ENCODE results near the gene PTGFRN.
"Not testable (repeated sequence)": the region's sequence is repeated elsewhere in the genome, so short reads cannot be mapped to it uniquely, and the experiment has no call there.

Gene PTGFRN

GRCh38 chr1:116971965-116972673 is 62.4 kb downstream of the PTGFRN start:
- DNase-seq (ENCODE audit: low read depth, low spot score) = no peak
- H3K9ac ChIP-seq (ENCODE audit: insufficient read length) = no peak overlapping the region
- H3K36me3 ChIP-seq (ENCODE audit: insufficient read depth, low read length) = peaks cover 31% of the 10 kb centered on the region
- no peak overlapping the region for H3K4me3 ChIP-seq
- no peak for TF ChIP-seq POLR2AphosphoS5 (IDR thresholded peaks at IDR 0.05; ENCODE audit: borderline replicate concordance, low read depth, low read length)
- no peak for TF ChIP-seq EZH2 (IDR thresholded peaks at IDR 0.05)
- no peak for TF ChIP-seq FOXP2 (optimal IDR thresholded peaks at IDR 0.05; ENCODE audit: control extremely low read depth, extremely low read length, insufficient read depth)
- H3K9me3 ChIP-seq (ENCODE audit: low read depth, low read length) = 0 out of 2 replicates have a peak, but pooled peaks cover 3% of the 10 kb centered on the region
- H3K27ac ChIP-seq = no peak overlapping the region

DNA sequence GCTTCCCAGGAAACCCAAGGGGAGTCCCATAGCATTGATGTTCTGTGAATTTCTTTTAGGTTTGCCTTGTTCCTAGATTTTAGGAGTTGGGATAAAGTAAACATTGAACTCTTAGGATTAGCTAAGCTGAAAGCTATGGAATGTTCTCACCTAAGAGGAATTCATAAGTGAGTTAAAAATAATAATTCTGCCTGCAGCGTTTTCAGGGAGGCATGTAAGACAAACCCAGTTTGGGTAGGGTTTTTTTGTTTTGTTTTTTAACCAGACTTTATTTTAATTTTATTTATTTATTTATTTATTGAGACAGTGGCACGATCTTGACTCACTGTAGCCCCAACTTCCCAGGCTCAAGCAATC is 62.9 kb downstream of the PTGFRN start:
- no peak for TF ChIP-seq FOXP2 (optimal IDR thresholded peaks at IDR 0.05; ENCODE audit: control extremely low read depth, extremely low read length, insufficient read depth)
- no peak for TF ChIP-seq EZH2 (IDR thresholded peaks at IDR 0.05)
- no peak for TF ChIP-seq POLR2AphosphoS5 (IDR thresholded peaks at IDR 0.05; ENCODE audit: borderline replicate concordance, low read depth, low read length)
- no peak overlapping the region for H3K4me3 ChIP-seq
- H3K36me3 ChIP-seq (ENCODE audit: insufficient read depth, low read length) = peaks cover 25% of the 10 kb centered on the region
- DNase-seq (ENCODE audit: low read depth, low spot score) = no peak
- H3K9me3 ChIP-seq (ENCODE audit: low read depth, low read length) = 0 out of 2 replicates have a peak, but pooled peaks cover 3% of the 10 kb centered on the region
- no peak overlapping the region for H3K27ac ChIP-seq
- H3K9ac ChIP-seq (ENCODE audit: insufficient read length) = no peak overlapping the region

- not testable (repeated sequence) for H3K9me3 ChIP-seq (ENCODE audit: low read depth, low read length); DNase-seq (ENCODE audit: low read depth, low spot score); H3K36me3 ChIP-seq (ENCODE audit: insufficient read depth, low read length); H3K9ac ChIP-seq (ENCODE audit: insufficient read length); H3K4me3 ChIP-seq; H3K27ac ChIP-seq
These were observed 70.6 kb downstream of the PTGFRN start for GRCh38 chr1:116980309-116980708.

DNA sequence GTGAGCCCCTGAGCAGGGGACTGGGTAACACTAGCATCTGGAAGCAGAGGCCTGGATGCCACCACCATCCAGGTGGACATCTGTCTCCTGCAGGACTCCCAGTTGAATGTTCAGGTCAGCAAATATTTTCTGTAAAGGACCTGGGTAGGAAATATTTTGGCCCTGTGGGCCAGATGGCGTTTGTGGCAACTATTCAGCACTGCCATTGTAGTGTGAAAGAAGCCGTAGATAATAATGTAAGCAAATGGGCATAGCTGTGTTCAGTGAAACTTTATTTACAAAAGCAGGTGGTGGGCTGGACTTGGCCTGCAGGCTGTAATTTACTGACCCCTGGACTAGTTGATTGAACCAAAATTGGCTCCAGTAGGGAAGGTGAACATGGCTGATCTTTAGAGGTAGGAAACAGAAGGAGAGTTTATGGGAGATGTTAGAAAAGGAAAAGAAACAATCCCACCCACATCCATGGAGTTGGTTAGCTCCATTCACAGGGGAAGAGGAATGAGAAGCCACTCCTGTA is 71.9 kb downstream of the PTGFRN start:
- DNase-seq (ENCODE audit: low read depth, low spot score) = no peak
- Histone ChIP-seq H3K36me3 (ENCODE audit: insufficient read depth, low read length) (peaks cover 5% of the 10 kb centered on the region; the same call in 1 of the 2 replicates), H3K4me3 (no peak overlapping the region), H3K27ac (no peak overlapping the region), H3K9me3 (ENCODE audit: low read depth, low read length) (no peaks in the 10 kb centered on the region), H3K9ac (ENCODE audit: insufficient read length) (no peak overlapping the region)
- TF ChIP-seq EZH2 (IDR thresholded peaks at IDR 0.05) (no peak), FOXP2 (optimal IDR thresholded peaks at IDR 0.05; ENCODE audit: control extremely low read depth, extremely low read length, insufficient read depth) (no peak), POLR2AphosphoS5 (IDR thresholded peaks at IDR 0.05; ENCODE audit: borderline replicate concordance, low read depth, low read length) (no peak)

DNA sequence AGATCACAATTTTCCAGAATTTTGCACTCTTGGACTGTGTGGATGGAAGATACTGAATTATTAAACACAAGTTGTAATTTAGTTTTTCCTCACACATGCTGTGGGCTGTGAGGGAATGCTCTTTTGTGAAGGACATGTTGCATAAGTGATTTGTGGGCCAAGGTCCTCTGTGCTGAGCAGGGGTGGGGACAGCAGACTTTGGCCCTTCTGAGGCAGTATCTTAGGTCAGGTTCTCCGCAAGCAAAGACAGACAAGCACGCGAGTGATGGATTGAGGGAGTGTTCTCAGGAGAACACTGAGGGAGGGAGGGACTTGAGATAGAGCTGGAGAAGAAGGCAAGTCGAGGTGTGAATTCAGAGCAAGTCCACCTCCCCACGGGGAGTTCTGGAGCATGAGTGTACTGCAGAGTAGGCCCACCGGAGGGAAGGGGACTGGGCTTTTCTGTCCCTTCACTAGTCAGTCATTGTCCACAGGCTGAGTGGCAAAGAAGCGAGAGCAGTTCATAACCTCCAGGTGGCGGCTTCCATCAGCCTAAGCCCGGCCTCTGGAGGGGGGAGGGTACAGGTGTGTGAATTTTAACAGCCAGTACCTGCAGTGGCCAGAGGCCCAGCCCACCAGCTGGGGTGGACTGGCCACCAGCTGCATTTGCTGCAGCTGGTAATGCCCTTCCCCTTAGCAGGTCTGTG is 72.7 kb downstream of the PTGFRN start:
- Histone ChIP-seq H3K4me3 (no peak overlapping the region), H3K9me3 (ENCODE audit: low read depth, low read length) (no peaks in the 10 kb centered on the region), H3K9ac (ENCODE audit: insufficient read length) (no peak overlapping the region), H3K27ac (no peak overlapping the region), H3K36me3 (ENCODE audit: insufficient read depth, low read length) (peaks cover 5% of the 10 kb centered on the region; the same call in 1 of the 2 replicates)
- no peak for DNase-seq (ENCODE audit: low read depth, low spot score)
- TF ChIP-seq EZH2 (IDR thresholded peaks at IDR 0.05) = no peak
- no peak for TF ChIP-seq POLR2AphosphoS5 (IDR thresholded peaks at IDR 0.05; ENCODE audit: borderline replicate concordance, low read depth, low read length)
- no peak for TF ChIP-seq FOXP2 (optimal IDR thresholded peaks at IDR 0.05; ENCODE audit: control extremely low read depth, extremely low read length, insufficient read depth)

- H3K36me3 ChIP-seq (ENCODE audit: insufficient read depth, low read length) = peaks cover 5% of the 10 kb centered on the region; the same call in 1 of the 2 replicates
- no peak for DNase-seq (ENCODE audit: low read depth, low spot score)
- H3K9ac ChIP-seq (ENCODE audit: insufficient read length) = no peak overlapping the region
- H3K4me3 ChIP-seq = no peak overlapping the region
- TF ChIP-seq FOXP2 (optimal IDR thresholded peaks at IDR 0.05; ENCODE audit: control extremely low read depth, extremely low read length, insufficient read depth) = no peak
- TF ChIP-seq POLR2AphosphoS5 (IDR thresholded peaks at IDR 0.05; ENCODE audit: borderline replicate concordance, low read depth, low read length) = no peak
- TF ChIP-seq EZH2 (IDR thresholded peaks at IDR 0.05) = no peak
- H3K9me3 ChIP-seq (ENCODE audit: low read depth, low read length) = no peaks in the 10 kb centered on the region
- no peak overlapping the region for H3K27ac ChIP-seq
These were observed 73.4 kb downstream of the PTGFRN start for GRCh38 chr1:116983112-116983511.

DNA sequence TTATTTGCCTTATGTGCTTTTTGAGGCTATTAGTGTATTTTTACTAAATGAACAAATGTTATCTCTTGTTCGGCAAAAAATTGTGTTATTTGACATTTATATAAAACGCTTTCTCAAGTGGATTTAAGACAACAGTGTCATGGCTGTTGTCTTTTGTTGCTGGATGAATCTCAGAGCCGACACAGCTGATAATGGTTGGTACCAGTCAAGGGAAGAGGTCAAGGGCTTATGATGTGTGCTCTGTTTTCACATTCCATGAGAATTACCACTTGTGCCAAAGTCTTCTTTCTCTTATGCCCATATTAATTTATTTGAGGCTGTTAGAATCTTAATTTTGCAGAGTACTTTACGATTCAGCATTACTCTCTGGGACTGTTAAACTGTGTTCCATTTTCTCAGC is 74.0 kb downstream of the PTGFRN start:
- TF ChIP-seq POLR2AphosphoS5 (IDR thresholded peaks at IDR 0.05; ENCODE audit: borderline replicate concordance, low read depth, low read length) (no peak), FOXP2 (optimal IDR thresholded peaks at IDR 0.05; ENCODE audit: control extremely low read depth, extremely low read length, insufficient read depth) (no peak), EZH2 (IDR thresholded peaks at IDR 0.05) (no peak)
- Histone ChIP-seq H3K36me3 (ENCODE audit: insufficient read depth, low read length) (peaks cover 5% of the 10 kb centered on the region; the same call in 1 of the 2 replicates), H3K4me3 (no peak overlapping the region), H3K27ac (no peak overlapping the region), H3K9me3 (ENCODE audit: low read depth, low read length) (no peaks in the 10 kb centered on the region), H3K9ac (ENCODE audit: insufficient read length) (no peak overlapping the region)
- no peak for DNase-seq (ENCODE audit: low read depth, low spot score)

DNA sequence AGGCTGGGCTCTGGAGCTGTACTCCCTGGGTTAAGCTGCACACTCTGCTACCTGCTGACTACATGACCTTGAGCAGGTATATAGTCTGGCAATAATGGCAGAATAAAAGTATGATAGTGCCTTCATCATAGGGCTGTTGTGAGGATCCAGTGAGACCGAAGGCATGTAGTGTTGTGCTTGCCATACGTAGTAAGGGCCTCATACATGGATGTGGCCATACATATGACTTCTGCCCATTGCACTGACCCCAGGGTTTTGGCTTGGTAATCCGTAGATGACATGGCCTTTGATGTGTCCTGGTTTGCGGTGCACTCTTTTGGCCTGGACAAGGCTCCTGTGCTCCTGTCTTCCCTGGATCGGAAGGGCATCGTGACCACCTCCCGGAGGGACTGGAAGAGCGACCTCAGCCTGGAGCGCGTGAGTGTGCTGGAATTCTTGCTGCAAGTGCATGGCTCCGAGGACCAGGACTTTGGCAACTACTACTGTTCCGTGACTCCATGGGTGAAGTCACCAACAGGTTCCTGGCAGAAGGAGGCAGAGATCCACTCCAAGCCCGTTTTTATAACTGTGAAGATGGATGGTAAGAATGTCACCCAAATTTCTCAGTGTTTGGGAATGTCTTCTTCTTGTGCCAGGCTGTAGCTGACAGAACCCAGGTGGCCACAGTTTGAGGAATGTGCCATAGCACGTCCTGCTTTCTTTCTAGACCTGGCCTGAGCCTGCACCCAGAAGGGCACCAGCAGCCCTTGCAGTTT is 74.9 kb downstream of the PTGFRN start:
- DNase-seq (ENCODE audit: low read depth, low spot score) = no peak
- H3K9ac ChIP-seq (ENCODE audit: insufficient read length) = no peak overlapping the region
- no peak overlapping the region for H3K4me3 ChIP-seq
- no peak overlapping the region for H3K27ac ChIP-seq
- no peaks in the 10 kb centered on the region for H3K9me3 ChIP-seq (ENCODE audit: low read depth, low read length)
- peaks cover 5% of the 10 kb centered on the region; the same call in 1 of the 2 replicates for H3K36me3 ChIP-seq (ENCODE audit: insufficient read depth, low read length)
- TF ChIP-seq FOXP2 (optimal IDR thresholded peaks at IDR 0.05; ENCODE audit: control extremely low read depth, extremely low read length, insufficient read depth) = no peak

Measured in SK-N-MC (cell line).